DMS153 treated with DMSO at 0.1 percent for 48 hours (cell line): Measurements from ENCODE around the gene ADCY9.
"Not testable (repeated sequence)": the region's sequence is repeated elsewhere in the genome, so short reads cannot be mapped to it uniquely, and the experiment has no call there.

ENCODE experiments used
- DNase-seq: peaks from one replicate; lab custom pipeline; 2025; ENCODE audit not compliant: unreplicated experiment; lab: John Stamatoyannopoulos, UW

ADCY9 gene

GRCh38 chr16:3927147-3927546, 189.1 kb downstream of the ADCY9 start:
- DNase-seq: not testable (repeated sequence)

GRCh38 chr16:3924763-3925162, 191.5 kb downstream of the ADCY9 start:
- no peak for DNase-seq

- no peak for DNase-seq
Observed at GRCh38 chr16:3922241-3922640, 194.0 kb downstream of the ADCY9 start.

- no peak for DNase-seq
Observed at GRCh38 chr16:3920206-3920605, 196.0 kb downstream of the ADCY9 start.

GRCh38 chr16:3919413-3919812, 196.8 kb downstream of the ADCY9 start:
- DNase-seq: no peak

GRCh38 chr16:3915426-3916260, 200.6 kb downstream of the ADCY9 start:
- DNase-seq: no peak

GRCh38 chr16:3912897-3913296, 203.3 kb downstream of the ADCY9 start:
- no peak for DNase-seq
